Measurements from ENCODE around the gene MON1A.
"Not testable (repeated sequence)": the region's sequence is repeated elsewhere in the genome, so short reads cannot be mapped to it uniquely, and the experiment has no call there.

MON1A gene, protein sequence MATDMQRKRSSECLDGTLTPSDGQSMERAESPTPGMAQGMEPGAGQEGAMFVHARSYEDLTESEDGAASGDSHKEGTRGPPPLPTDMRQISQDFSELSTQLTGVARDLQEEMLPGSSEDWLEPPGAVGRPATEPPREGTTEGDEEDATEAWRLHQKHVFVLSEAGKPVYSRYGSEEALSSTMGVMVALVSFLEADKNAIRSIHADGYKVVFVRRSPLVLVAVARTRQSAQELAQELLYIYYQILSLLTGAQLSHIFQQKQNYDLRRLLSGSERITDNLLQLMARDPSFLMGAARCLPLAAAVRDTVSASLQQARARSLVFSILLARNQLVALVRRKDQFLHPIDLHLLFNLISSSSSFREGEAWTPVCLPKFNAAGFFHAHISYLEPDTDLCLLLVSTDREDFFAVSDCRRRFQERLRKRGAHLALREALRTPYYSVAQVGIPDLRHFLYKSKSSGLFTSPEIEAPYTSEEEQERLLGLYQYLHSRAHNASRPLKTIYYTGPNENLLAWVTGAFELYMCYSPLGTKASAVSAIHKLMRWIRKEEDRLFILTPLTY

DNA sequence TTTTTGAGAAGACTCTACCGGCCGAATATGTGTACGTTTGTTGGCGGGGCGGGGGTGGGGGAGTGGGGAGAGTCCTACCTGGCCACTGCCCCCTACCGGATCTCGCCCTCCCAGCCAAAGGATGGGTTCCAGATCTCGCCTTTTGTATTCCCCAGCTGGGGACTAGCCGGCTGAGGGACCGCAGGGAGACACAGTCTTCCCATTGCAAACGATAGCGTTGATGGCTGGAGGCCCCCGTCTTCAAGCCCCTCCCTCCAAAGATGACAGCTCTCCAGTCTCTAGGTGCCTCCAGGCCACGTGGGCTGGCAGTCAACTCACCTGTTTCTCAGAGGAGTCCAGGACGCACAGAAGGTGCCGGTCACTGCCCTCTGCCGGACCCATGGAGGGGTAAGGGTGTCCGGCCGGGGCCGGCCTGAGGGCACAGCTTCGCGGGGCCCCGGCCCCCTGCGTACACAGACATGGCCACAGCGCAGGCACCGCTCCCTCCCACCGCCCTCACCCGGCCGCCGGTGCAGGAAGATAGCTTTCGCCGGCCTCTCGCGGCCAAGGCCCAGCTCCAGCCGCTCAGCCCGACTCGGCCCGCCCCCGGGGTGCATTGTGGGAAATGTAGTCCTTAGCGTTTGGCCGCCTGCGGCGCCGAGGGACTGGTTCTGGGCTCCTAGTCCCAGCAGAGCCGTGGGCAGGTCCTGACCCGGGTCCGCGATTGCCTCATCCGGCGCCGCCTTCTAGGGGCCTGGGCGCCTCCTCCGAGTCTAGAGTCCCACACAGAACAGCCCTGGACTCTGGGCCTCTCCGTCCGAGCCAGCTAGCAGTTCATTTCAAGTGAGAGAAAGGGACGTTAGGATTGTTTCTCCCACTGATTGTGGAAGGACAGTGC lies at the start of gene MON1A:
Gene MON1A (minus strand): TSS at position 521 of the 877 bp plus-strand sequence. CDS start 16,465 bp downstream, outside the sequence.
- peak; percentile 72 to 93 (median 86) for DNase-seq (ENCODE audit: low read depth in 3 of 3)

DNA sequence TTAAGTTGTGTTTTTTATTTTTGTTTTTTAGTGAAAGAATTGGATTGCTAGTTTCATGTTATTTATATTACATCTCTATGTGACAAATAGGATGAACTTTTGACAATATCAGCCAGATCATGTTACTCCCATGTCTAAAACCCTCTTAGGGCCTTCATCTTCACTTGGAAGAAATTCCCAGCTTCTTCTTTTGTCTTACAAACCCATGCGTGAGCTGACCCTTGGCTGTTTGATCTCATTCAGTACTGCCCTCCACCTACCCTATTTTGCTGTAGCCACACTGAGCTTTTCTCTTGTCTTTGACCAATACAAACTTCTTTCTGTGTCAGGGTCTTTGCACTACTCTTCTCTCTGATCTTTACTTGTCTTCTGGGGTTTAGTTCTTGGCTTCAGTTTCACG lies 47.3 kb upstream of the MON1A start:
- DNase-seq (ENCODE audit: low read depth in 3 of 3), result no peak

DNA sequence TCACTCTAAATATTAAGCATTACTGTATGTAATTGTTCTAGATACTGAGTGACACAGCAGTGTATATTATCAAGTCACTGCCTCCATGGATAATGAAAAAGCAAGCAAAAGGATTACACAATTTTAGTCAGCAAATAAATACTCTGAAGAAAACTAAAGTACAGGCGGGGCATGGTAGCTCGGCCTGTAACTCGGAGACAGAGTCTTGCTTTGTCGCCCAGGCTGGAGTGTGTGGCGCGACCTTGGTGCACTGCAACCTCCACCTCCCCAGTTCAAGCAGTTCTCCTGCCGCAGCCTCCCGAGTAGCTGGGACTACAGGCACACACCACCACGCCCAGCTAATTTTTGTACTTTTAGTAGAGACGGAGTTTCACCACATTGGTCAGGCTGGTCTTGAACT lies 43.0 kb upstream of the MON1A start:
- DNase-seq (ENCODE audit: low read depth in 3 of 3), result no peak

DNA sequence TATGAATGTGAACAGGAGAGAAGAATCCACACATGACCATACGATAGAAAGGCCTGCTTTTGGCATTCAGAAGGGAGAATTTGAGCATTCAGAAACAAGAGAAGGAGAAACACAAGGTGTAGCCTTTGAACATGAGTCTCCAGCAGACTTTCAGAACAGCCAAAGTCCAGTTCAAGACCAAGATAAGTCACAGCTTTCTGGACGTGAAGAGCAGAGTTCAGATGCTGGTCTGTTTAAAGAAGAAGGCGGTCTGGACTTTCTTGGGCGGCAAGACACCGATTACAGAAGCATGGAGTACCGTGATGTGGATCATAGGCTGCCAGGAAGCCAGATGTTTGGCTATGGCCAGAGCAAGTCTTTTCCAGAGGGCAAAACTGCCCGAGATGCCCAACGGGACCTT lies 38.7 kb upstream of the MON1A start:
- no peak for DNase-seq (ENCODE audit: low read depth in 3 of 3)

DNA sequence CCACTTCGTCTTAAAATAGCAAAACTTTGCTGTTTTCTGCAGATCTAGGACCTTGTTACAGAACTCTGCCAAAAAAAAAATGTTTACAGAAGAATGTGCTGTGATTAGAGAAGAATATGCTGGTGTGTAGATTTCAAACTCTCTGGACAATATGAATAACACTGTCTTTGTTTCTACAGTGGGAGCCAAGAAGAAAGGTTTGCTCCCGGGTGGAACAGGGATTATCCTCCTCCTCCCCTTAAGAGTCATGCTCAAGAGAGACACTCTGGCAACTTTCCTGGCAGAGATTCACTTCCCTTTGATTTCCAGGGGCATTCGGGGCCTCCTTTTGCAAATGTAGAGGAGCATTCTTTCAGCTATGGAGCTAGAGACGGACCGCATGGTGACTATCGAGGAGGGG lies 37.7 kb upstream of the MON1A start:
- DNase-seq (ENCODE audit: low read depth in 3 of 3), result no peak

DNA sequence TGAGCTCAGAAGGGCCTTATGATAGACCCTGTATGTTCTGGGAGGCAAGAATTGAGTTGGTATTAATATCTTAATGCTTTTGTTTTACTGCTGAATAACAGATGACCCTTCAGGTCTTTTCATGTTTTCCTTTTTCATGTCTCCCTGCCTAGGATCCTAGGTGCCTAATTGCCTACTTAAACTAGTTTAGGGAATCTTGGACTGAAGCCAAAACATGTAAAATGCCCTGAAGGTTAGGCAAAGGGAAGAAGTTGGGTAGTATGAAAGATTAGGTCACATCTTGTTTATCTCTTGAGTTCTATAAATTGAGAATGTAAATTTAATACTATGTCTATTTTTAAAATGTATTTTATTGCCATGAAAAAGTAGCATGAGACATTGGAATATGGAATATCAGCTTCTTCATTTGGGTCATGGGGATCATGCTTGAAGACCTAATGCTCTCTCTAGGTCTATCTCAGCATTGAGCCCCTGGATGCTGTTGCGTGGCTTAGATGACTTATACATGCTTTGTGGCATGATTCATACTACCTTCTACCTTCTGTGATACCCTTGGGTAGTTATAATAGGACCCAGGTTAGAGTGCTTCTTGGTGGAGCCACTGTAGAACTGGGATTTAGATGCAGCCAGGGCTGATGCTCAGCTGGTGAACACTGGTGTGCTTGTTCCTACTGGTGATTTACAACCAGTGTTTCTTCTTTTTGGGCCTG lies 36.8 kb upstream of the MON1A start:
- DNase-seq (ENCODE audit: low read depth in 3 of 3), result no peak

DNA sequence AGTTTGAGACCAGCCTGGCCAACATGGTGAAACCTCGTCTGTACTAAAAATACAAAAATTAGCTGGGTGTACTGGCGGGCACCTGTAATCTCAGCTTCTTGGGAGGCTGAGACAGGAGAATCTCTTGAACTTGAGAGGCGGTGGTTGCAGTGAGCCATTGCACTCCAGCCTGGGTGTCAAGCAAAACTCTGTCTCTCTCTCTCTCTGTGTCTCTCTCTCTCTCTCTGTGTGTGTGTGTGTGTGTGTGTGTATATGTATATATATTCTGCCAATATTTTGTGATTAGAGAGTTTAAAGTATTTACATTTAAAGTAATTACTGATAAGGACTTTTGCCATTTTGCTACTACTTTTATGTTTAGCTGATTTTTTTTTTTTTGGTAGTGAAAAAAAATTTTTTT lies 26.0 kb upstream of the MON1A start:
- DNase-seq (ENCODE audit: low read depth in 3 of 3), result no peak

DNA sequence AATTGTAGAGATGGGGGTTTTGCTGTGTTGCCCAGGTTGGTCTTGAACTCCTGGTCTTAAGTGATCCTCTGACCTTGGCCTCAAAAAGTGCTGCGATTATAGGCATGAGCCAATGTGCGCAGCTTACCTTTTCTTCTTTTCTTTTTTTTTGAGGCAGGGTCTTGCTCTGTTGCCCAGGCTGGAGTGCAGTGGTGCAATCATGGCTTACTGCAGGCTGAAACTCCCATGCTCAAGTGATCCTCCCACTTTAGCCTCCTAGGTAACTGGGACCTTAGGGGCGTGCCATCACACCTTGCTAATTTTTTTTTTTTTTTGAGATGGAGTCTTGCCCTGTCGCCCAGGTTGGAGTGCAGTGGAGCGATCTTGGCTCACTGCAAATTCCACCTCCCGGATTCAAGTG lies 23.3 kb upstream of the MON1A start:
- DNase-seq (ENCODE audit: low read depth in 3 of 3), result no peak

DNA sequence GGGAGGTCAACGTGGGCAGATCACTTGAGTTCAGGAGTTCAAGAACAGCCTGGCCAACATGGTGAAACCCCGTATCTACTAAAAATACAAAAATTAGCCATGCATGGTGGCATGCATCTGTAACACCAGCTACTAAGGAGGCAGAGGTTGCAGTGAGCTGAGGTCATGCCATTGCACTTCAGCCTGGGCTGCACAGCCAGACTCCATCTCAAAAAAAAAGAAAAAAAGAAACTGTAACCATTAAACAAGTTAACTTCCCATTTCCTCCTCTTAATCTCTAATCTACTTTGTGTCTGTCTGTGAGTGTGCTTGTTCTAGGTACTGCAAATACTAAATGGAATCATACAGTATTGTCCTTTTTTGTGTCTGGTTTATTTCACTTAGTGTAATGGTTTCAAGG lies 13.0 kb upstream of the MON1A start:
- DNase-seq (ENCODE audit: low read depth in 3 of 3), result no peak

DNA sequence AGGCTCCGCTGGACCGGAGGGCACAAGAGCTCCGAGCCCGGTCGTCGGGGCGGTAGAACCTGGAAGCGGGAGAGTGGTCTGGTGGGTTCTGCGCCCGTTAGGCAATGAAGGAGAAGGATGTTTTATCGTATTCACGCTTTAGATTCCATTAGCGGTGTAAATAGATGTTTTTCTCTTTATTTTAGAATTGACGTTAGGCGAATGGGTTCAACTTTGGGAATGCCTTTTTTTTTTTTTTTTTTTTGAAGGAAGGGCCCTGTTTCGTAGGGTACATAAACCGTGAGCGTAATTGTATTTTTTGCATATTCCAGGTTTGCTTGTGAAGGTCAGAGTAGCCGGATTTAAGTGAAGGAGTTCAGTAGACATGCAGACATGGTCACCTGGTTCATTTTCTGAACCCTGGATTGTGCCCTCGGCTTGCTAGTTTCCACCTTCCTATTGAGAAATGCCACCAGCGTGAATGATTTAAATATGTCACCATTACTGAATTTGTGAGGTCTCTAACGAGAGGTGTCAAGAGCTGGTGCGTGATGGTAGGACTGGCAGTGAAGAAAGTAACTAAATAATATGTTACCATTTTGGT lies 11.1 kb upstream of the MON1A start:
- no peak for DNase-seq (ENCODE audit: low read depth in 3 of 3)

DNA sequence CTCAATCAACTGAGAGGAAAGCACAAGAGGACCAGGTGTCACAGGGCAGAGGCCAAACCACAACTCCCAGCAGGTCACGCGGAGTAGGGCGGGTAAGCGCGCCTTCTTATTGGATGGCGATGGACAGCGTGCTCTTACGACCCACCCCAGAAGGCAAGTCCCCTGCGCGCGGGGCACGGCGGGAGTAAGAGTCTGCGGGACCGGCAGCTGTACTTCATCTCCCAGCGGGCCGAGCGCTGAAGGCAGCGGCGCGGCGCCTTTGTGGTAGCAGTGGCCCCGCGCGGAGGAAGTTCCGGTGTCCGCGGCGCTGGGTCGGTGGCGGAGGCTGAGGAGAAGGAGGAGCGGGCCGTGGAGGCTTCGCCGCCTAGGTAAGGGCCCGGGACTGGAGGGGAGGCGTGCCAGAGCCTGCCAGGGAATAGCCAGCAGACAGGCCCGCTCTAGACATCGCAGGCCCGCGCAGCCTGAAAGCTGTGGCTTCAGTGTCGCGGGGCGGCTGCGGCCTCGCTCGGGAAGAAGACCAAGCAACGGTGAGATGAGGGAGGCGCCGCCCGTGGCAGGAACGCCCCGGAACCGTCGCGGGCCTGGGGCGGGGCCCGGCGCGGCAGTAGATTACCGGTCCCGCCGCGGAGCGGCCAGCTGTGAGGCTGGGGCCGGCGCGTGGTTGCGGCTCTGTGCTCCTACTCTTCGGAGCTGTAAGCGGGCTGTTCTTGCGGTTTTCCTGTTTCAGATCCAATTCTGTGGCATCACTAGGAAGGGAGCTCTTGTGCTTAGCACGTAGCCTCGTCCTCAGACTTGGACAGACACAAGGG lies 10.5 kb upstream of the MON1A start, which contains the start of gene RBM6:
Gene RBM6 (plus strand): TSS at position 293 of the 809 bp plus-strand sequence. CDS start 22,492 bp downstream, outside the sequence.
- peak; percentile 88 to 95 (median 90) for DNase-seq (ENCODE audit: low read depth in 3 of 3)

DNA sequence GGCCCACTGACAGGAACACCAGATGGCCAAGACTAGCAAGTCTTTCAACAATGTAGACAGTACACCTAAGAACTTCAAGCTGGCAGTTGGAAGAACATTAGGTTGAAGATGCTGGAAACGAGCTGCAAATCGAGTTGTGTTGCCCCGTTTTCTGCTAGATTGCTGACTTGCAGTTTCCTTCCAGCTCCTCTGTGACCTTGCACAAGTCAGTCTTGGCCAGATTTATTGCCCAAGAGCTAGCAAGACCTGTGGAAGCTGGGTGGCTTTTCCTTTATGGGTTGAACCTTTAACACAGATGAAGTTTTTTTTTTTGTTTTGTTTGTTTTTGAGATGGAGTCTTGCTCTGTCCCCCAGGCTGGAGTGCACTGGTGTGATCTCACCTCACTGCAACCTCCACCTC lies 7.5 kb upstream of the MON1A start:
- DNase-seq (ENCODE audit: low read depth in 3 of 3), result no peak

DNA sequence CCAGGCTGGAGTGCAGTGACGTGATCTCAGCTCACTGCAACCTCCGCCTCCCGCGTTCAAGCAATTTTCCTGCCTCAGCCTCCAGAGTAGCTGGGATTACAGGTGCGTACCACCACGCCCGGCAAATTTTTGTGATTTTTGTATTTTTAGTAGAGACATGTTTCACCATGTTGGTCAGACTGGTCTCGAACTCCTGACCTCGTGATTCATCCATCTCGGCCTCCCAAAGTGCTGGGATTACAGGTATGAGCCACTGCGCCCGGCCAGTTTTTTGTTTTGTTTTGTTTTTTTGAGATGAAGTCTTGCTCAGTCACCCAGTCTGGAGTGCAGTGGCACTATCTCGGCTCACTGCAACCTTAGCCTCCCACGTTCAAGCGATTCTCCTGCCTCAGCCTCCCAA lies 2.7 kb upstream of the MON1A start:
- DNase-seq (ENCODE audit: low read depth in 3 of 3), result not testable (repeated sequence)

DNA sequence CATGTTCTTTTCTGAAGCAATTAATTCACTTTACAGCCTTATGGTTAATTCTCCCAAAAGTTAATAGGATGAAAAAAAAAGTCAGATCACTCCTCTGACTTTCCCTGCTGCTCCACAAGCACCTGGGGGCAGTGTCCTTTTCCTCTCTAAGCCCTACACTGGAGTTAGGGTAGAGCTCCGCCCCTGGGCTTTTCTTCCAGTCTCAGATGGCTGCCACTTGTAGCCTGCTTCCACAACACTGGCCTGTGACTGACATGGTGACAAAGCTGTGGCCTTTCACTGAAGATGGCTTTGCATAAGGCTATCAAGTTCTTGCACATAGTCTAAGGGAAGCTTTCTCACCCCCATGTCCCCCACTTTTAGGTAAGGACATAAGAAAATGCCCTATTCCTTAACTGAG lies 1.3 kb upstream of the MON1A start:
- no peak for DNase-seq (ENCODE audit: low read depth in 3 of 3)

DNA sequence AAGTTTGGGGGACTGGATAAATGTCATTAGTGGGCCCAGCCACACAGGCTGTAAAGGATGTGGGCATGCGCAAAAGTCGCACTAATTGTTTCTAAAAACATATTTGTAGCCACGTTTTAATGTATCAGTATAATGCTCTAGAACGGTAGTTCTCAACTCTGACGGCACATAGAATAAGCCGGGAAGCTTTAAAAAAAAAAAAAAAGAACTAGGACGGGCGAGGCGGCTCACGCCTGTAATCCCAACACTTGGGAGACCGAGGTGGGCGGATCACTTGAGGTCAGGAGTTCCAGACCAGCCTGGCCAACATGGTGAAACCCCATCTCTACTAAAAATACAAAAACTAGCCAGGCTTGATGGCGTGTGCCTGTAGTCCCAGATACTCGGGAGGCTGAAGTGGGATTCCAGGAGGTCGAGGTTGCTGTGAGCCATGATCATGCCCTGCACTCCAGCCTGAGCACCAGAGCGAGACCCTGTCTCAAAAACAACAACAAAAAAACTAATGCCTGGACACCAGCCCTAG lies 618 bp upstream of the MON1A start:
- DNase-seq (ENCODE audit: low read depth in 3 of 3), result no peak

DNA sequence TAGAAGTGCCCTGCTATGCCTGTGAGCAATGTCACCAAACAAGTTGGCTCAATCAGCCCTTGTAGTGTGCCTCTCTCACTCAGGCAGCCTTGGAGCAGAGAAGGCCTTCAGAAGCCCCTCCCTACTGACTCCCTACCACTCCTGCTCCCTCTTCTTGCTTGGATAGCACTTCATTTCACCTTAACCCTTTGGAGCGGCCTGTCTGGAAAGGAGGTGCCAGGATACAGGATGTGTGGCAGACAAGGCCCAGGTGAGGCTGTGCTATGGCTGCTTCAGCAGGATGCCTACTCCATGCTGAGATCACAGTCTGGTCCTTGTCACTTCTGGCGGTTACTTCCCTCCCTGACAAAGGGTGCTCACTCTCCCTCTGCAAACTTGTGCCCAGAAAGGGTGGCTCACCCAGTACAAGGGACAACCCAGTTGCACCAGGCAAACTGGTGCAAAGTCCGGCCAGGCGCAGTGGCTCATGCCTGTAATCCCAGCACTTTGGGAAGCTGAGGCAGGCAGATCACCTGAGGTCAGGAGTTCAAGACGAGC lies 1.1 kb downstream of the MON1A start:
- DNase-seq (ENCODE audit: low read depth in 3 of 3), result no peak

DNA sequence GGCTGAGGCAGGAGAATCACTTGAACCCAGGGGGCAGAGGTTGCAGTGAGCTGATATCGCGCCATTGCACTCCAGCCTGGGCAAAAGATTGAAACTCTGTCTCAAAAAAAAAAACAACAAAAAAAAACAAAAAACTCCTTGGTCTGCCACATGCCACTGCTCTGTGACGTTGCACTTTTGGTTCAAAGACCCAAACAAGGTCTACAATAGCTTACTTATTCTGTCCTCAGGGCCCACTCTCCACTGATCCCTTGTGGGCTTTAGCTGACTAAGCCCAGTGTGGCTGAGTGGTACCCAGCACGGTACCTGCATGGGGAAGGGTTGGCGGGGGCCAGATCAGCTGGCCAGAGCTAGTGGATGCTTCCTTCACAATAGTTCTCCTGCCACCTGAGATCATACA lies 1.8 kb downstream of the MON1A start:
- no peak for DNase-seq (ENCODE audit: low read depth in 3 of 3)

DNA sequence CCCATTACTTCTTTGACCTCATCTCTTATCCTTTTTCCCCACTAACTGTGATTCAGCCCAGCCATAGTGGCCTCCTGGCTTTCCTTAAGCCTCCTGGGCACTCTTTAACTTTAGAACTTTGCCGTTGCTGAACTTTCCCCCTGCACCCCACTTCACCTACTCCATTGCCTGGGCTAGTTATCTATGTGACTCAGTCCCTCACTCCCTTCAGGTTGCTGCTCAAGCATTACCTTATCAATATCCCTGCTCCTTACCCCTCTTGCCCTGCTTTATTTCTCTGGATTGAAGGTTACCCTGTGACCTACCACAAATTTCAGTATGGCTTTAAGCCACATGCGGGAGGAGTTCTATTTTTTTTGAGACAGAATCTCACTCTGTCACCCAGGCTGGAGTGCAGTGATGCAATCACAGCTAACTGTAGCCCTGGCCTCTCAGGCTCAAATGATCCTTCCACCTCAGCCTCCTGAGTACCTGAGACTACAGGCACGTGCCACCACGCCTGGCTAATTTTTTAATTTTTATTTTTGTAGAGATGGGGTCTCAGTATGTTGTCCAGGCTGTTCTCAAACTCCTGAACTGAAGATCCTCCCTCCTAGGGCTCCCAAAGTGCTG lies 3.4 kb downstream of the MON1A start:
- no peak for DNase-seq (ENCODE audit: low read depth in 3 of 3)

DNA sequence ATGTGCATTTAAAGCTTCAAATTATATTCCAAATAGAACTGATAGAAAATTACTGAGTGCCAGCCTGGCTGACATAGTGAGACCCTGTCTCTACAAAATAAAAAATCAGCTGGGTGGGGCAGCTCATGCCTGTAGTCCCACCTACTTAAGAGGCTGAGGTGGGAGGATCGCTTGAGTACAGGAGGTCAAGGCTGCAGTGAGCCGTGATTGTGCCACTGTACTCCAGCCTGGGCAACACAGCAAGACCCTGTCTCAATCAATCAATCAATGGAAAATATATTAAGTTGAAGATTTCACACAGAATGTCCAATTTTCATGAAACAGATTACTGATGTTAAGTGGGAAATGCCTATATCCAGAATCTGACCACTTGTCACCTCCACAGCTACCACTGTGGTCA lies 4.1 kb downstream of the MON1A start:
- no peak for DNase-seq (ENCODE audit: low read depth in 3 of 3)

DNA sequence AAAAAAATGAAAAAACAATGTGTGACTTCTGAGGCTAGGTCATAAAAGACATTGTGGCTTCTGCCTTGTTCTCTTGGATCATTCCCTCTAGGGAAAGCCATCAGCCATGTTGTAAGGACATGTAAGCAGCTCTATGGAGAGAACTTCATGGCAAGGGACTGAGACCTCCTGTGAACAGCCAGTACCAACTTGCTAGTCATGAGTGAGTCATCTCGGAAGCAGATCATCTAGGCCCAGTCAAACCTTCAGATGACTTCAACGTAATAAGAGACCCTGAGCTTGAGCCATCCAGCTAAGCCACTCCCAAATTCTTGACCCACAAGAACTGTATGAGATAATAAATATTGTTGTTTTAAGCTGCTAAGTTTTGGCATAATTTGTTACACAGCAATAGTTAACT lies 4.9 kb downstream of the MON1A start:
- no peak for DNase-seq (ENCODE audit: low read depth in 3 of 3)
